ENCODE results near the gene PWP2. TPM values are rescaled to one million over a fixed set of nuclear protein-coding genes. Genes with fewer than 3 reads are reported as not detected.

The PWP2 gene
- total and polyA plus RNA-seq, 2 donors (not counting 3 experiments of a cell fraction or from before 2014, with no cell fraction given) = 5.1 to 31.8 TPM

DNA sequence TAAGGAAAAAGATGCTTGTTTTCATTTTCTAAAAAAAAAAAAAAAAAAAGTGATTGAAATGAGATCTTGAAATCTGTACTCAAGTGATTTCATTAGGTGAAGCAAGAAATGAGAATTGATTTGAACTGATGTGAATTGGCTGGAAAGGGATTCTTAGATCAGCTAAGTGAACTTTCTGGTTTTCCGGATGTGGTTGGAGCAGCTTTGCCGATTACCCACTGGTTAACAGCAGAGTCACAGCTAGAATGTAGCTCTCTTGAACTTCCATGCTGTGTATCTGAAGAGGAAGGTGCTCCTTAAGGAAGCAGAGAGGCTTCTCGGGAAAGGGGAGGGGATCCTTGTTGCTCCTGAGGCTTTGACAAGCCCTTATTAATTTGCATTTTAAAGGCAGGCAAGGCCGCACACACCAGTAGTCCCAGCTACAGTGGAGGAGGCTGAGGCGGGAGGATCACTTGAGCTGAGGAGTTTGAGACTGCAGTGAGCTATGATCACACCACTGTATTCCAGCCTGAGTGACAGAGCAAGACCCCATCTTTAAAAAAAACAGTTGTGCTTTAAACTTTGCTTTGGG, 28.7 kb upstream of the PWP2 start:
- ChIA-PET CTCF (interaction anchor here (0.6 kb wide), 1 partner anchor 225 kb away, joined by 3 read pairs; no protein-coding TSS in a partner anchor), POLR2A (no interaction called here)
- dilution Hi-C loops (cut with MboI; ENCODE audit: extremely low pct_ligation_motif_present, low sequenced_read_pairs) = no loop called here
- Histone ChIP-seq H3K27ac (ENCODE audit: insufficient read depth, low read depth, low read length) (no peak overlapping the region), H3K27me3 (ENCODE audit: control insufficient read depth in 2 of 2, insufficient read depth in 2 of 2, low read length in 2 of 2) (no peaks in the 10 kb centered on the region), H2AFZ (ENCODE audit: low read depth, low read length) (no peak overlapping the region), H3K4me1 (ENCODE audit: control insufficient read depth, extremely low read depth, insufficient read depth, low read length) (peaks cover 8% of the 10 kb centered on the region), H3K9ac (replicated peaks; ENCODE audit: extremely low read depth, insufficient read depth, low read length) (no peak overlapping the region), H3K4me2 (ENCODE audit: insufficient read depth, low read length) (no peak overlapping the region), H3K4me3 (replicated peaks in 1 of 3; ENCODE audit: insufficient read depth in 1 of 3, low read depth in 1 of 3, low read length in 3 of 3) (no peak overlapping the region), H3K36me3 (ENCODE audit: control insufficient read depth in 2 of 2, extremely low read depth in 1 of 2, insufficient read depth in 2 of 2, low read length in 2 of 2) (peaks cover 15 to 20% of the 10 kb centered on the region in 2 experiments), H3K79me2 (ENCODE audit: control insufficient read depth, insufficient read depth, low read length) (no peaks in the 10 kb centered on the region), H4K20me1 (replicated peaks; ENCODE audit: control insufficient read depth, extremely low read depth, insufficient read depth, low read length) (no peaks in the 10 kb centered on the region), H3K9me3 (replicated peaks; ENCODE audit: control insufficient read depth, insufficient read depth, low read length) (no peaks in the 10 kb centered on the region), H3K9me1 (replicated peaks; ENCODE audit: control insufficient read depth, extremely low read depth, insufficient read depth, low read length) (no peaks in the 10 kb centered on the region)
- no TSS peak for BruUV-seq (replicated peaks)
- no peak for DNase-seq (ENCODE audit: low read depth, low spot score)
- FAIRE-seq = no peak
- TF ChIP-seq, protein P1, sequence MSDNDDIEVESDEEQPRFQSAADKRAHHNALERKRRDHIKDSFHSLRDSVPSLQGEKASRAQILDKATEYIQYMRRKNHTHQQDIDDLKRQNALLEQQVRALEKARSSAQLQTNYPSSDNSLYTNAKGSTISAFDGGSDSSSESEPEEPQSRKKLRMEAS (IDR thresholded peaks at IDR 0.05; ENCODE audit: insufficient read depth, insufficient read length) = no peak
- no peak for TF ChIP-seq EZH2 (IDR thresholded peaks at IDR 0.05; ENCODE audit: borderline replicate concordance, low read depth, low read length, severe bottlenecking)
- TF ChIP-seq MYC (IDR thresholded peaks at IDR 0.05; ENCODE audit: low read depth, low read length) = no peak
- TF ChIP-seq GATA2 (IDR thresholded peaks at IDR 0.05; ENCODE audit: insufficient read depth, insufficient read length, low read depth, low read length) = no peak
- no peak for TF ChIP-seq FOS (IDR thresholded peaks at IDR 0.05; ENCODE audit: borderline replicate concordance, insufficient read depth, low read length)
- no peak for TF ChIP-seq POLR2AphosphoS5 (IDR thresholded peaks at IDR 0.05; ENCODE audit: insufficient read depth, low read depth, low read length)
- TF ChIP-seq, protein P2, sequence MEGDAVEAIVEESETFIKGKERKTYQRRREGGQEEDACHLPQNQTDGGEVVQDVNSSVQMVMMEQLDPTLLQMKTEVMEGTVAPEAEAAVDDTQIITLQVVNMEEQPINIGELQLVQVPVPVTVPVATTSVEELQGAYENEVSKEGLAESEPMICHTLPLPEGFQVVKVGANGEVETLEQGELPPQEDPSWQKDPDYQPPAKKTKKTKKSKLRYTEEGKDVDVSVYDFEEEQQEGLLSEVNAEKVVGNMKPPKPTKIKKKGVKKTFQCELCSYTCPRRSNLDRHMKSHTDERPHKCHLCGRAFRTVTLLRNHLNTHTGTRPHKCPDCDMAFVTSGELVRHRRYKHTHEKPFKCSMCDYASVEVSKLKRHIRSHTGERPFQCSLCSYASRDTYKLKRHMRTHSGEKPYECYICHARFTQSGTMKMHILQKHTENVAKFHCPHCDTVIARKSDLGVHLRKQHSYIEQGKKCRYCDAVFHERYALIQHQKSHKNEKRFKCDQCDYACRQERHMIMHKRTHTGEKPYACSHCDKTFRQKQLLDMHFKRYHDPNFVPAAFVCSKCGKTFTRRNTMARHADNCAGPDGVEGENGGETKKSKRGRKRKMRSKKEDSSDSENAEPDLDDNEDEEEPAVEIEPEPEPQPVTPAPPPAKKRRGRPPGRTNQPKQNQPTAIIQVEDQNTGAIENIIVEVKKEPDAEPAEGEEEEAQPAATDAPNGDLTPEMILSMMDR (IDR thresholded peaks at IDR 0.05; ENCODE audit: extremely low read depth in 1 of 2, insufficient read depth in 1 of 2, low read depth in 1 of 2, low read length in 2 of 2) = no peak
- no peak for TF ChIP-seq JUN (IDR thresholded peaks at IDR 0.05; ENCODE audit: borderline replicate concordance, insufficient read depth, insufficient read length, low read depth)
- no peak for TF ChIP-seq POLR2A (IDR thresholded peaks at IDR 0.05; ENCODE audit: low read depth, low read length)
- intact Hi-C loops (cut with micrococcal nuclease) = no loop called here

All from endothelial cell of umbilical vein (primary cell).